ENCODE results near the gene RUNX1.
"Not testable (repeated sequence)": the region's sequence is repeated elsewhere in the genome, so short reads cannot be mapped to it uniquely, and the experiment has no call there.

RUNX1 gene

DNA sequence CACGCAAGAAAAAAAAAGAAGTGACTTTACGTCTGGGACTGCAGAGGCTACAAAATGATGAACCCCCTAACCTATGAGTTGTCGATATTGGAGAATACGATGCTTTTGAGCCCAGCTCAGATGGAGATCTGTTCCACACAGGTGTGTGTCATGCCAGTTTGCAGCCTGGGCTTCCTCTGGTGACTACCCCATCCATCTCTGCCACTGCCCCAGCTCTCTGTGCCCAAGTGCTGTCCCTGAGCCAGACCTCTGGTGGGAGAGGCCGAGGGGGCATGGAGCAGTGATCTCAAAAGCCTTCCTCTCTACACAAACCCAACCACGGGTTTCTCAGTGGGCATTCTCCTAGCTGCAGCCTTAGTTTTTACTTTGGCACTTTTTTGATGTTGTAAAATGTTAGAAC is 239.3 kb downstream of the RUNX1 start:
- TF ChIP-seq ZFX (IDR thresholded peaks at IDR 0.05), result no peak
- TF ChIP-seq, protein P1, sequence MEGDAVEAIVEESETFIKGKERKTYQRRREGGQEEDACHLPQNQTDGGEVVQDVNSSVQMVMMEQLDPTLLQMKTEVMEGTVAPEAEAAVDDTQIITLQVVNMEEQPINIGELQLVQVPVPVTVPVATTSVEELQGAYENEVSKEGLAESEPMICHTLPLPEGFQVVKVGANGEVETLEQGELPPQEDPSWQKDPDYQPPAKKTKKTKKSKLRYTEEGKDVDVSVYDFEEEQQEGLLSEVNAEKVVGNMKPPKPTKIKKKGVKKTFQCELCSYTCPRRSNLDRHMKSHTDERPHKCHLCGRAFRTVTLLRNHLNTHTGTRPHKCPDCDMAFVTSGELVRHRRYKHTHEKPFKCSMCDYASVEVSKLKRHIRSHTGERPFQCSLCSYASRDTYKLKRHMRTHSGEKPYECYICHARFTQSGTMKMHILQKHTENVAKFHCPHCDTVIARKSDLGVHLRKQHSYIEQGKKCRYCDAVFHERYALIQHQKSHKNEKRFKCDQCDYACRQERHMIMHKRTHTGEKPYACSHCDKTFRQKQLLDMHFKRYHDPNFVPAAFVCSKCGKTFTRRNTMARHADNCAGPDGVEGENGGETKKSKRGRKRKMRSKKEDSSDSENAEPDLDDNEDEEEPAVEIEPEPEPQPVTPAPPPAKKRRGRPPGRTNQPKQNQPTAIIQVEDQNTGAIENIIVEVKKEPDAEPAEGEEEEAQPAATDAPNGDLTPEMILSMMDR (conservative IDR thresholded peaks at IDR 0.05), result no peak
- no peak overlapping the region for H3K27ac ChIP-seq

DNA sequence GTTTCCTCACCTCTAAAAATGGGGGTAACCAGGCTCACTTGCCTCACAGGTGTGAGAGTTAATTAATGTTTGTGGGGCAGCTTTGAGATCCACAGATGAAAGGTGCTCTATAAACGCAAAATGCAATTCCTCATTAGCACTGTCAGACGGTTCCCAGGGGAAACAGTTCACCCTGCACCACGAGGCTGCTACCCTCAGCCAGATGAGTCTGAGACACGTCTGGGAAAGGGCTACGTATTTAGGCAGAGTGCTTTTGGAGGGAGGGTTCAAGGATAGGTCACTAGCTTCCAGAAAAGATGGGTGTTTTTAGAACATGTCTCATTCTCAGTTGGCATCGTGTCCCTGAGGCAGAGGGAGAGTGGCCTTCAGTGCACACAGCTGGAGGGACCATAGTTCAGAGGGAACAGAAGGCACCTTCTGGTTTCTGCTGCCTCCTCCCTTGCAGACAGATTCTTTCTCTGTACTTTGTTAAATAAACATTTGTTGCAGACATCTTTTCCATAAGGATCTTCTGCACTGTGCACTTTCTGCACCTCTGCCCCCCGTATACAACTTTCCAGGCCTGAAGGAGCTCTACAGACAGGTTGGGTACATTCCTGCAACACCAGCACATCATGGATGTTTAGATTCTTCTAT is 240.4 kb downstream of the RUNX1 start:
- TF ChIP-seq, protein P1 (conservative IDR thresholded peaks at IDR 0.05), result no peak
- TF ChIP-seq ZFX (IDR thresholded peaks at IDR 0.05), result no peak
- no peak overlapping the region for H3K27ac ChIP-seq

DNA sequence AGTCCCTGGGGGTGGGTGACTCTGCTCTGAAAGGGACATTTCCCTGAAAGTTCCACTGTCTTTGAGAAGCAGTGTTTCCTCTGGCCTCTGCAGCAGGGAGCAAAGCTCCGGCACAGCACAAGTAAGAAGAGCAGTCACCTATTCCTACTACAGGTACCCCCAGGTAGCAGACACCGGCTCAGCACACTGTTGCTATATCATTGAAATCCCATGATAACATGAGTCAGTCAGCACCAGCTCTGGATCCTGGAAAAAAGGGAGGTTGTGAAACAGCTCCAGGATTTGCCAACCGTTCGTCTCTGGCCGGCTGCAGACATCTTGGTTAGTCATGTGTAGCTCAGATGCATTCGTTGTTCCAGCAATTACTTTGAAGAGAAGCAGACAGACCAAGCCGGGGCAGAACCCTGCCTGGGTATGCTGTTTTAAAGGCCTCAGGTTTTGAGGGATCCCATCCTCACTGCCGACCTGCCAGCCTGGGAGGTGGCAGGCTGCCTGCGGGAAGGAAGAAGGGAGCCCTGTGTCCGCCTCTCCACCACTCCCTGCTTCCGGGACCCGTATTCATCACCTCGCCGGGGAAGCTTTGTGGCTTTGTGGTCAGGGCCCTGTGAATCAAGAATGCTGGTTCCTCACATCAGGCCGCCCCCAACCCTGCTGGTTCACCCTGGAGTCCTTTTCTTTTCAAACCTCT is 241.1 kb downstream of the RUNX1 start:
- no peak for TF ChIP-seq ZFX (IDR thresholded peaks at IDR 0.05)
- TF ChIP-seq, protein P1 (conservative IDR thresholded peaks at IDR 0.05), result no peak
- no peak overlapping the region for H3K27ac ChIP-seq

DNA sequence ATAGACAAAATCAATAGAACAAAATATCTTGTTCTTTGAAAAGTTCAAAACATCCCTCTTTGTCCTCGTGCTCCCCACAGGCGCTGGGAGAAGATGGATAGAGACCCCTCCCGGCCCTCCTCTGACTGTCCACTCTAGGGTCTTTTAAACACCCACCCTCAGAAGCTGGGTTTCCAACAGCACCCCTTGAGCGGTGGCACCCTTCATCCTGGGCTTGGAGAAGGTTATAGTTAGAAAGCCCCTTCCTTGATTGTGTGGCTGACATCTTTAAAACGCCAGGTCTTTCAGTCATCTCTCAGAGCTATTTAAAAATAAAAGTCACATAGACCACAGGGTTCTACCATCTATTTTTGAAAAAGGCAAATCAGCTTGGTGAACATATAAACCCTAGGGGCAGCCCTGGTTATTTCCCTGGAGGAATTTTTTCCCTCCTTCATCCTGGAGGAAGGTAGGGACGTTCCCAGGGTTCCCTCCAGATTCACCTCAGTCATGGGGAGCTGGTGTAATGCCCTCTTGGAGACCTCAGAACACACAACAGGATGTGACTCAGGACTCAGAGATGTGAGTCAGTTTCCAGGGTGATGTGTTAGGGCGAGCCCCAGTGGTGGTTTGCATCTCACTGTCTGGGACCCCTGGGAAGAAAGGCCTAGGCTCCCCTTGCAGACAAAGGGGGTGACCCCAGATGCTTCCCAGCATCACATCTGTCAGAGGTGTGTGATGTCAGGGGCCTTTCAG is 241.8 kb downstream of the RUNX1 start:
- no peak overlapping the region for H3K27ac ChIP-seq
- no peak for TF ChIP-seq ZFX (IDR thresholded peaks at IDR 0.05)
- TF ChIP-seq, protein P1 (conservative IDR thresholded peaks at IDR 0.05), result no peak

DNA sequence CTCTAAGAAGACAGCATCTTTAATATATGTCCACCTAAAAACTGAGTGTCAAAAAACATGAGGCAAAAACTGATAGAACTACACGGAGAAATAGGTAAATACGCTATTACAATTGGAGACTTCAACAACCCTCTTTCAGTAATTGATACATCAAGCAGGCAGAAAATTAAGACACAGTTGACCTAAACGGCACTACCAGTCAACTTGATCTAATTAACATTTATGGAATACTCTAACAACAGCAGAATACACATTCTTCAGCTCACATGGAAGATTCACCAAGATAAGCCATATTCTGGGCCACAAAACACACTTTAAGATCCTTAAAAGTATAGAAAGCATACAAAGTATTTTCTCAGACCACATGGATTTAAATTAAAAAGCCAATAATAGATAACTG is 242.7 kb downstream of the RUNX1 start:
- no peak overlapping the region for H3K27ac ChIP-seq
- TF ChIP-seq, protein P1 (conservative IDR thresholded peaks at IDR 0.05), result no peak
- TF ChIP-seq ZFX (IDR thresholded peaks at IDR 0.05), result no peak

DNA sequence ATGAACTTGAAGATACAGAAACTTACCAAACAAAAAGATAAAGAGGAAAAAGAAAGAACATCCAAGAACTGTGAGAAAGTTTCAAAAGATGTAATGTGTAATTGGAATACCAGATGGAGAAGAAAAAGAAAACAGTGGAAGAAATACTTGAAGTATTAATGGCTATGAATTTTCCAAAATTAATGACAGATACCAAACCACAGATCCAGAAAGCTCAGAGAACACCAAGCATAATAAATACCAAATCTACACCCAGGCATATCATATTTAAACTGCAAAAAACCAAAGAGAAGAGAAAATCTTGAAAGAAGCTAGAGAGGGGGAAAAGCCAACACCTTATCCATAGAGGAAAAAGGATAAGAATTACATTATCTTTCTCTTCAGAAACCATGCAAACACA is 243.9 kb downstream of the RUNX1 start:
- H3K27ac ChIP-seq, result no peak overlapping the region
- TF ChIP-seq, protein P1 (conservative IDR thresholded peaks at IDR 0.05), result no peak
- TF ChIP-seq ZFX (IDR thresholded peaks at IDR 0.05), result no peak

DNA sequence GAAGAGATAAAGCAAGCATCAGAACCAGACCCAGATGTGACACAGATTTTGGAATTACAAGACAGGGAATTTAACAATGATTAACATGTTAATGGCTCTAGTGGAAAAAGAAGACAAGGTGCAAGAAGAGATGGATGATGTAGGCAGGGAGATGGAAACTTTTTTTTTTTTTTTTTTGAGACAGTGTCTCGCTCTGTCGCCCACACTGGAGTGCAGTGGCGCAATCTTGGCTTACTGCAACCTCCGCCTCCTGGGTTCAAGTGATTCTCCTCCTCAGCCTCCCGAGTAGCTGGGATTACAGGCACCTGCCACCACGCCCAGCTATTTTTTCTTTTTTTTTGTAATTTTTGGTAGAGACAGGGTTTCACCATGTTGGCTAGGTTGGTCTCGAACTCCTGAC is 244.5 kb downstream of the RUNX1 start:
- H3K27ac ChIP-seq, result not testable (repeated sequence)

All from C4-2B (cell line).